Astrocyte (in vitro differentiated cells and primary cell): ENCODE results near the gene MOSMO. TPM values are rescaled to one million over a fixed set of nuclear protein-coding genes. Genes with fewer than 3 reads are reported as not detected.

Source experiments
- DNase-seq: peaks from one replicate; pipeline ENCODE4 v3.0.0-alpha.2; 2010; ENCODE audit warnings: low read depth
- FAIRE-seq: peaks from 2 replicates; lab custom pipeline; 2011; peaks lifted over from hg19 to GRCh38; lab: Jason Lieb, UNC
- H2AFZ ChIP-seq: 2 replicates; pipeline ENCODE4 v1.6.0; 2012; ENCODE audit warnings: low read depth, low read length, inconsistent platforms
- H3K27ac ChIP-seq: 2 replicates; pipeline ENCODE4 v1.5.1; 2011; ENCODE audit warnings: low read depth, low read length, inconsistent platforms
- H3K27me3 ChIP-seq: 2 replicates; pipeline ENCODE4 v1.6.0; 2011; ENCODE audit warnings: low read length, inconsistent platforms; ENCODE audit not compliant: insufficient read depth
- H3K36me3 ChIP-seq: 2 replicates; pipeline ENCODE4 v1.5.1; 2011; ENCODE audit warnings: low read length, inconsistent platforms; ENCODE audit not compliant: insufficient read depth
- H3K4me1 ChIP-seq: 2 replicates; pipeline ENCODE4 v1.5.1; 2011; ENCODE audit warnings: low read length, inconsistent platforms; ENCODE audit not compliant: insufficient read depth
- H3K4me2 ChIP-seq: 2 replicates; pipeline ENCODE4 v1.6.0; 2012; ENCODE audit warnings: low read length, inconsistent platforms
- H3K4me3 ChIP-seq: 2 replicates; pipeline ENCODE4 v1.5.1; 2011; ENCODE audit warnings: low read depth, mild to moderate bottlenecking, low read length, inconsistent platforms; ENCODE audit not compliant: insufficient read depth
- H3K79me2 ChIP-seq: 2 replicates; pipeline ENCODE4 v1.6.0; 2012; ENCODE audit warnings: mild to moderate bottlenecking, low read length, inconsistent platforms; ENCODE audit not compliant: insufficient read depth
- H3K9ac ChIP-seq: 2 replicates; pipeline ENCODE4 v1.6.0; 2012; ENCODE audit warnings: mild to moderate bottlenecking, low read length, inconsistent platforms
- H3K9me3 ChIP-seq: 2 replicates; pipeline ENCODE4 v1.5.1; 2012; ENCODE audit warnings: low read depth, mild to moderate bottlenecking, low read length, inconsistent platforms; ENCODE audit not compliant: insufficient read depth
- H4K20me1 ChIP-seq: 2 replicates; pipeline ENCODE4 v1.6.0; 2012; ENCODE audit warnings: low read length, inconsistent platforms; ENCODE audit not compliant: insufficient read depth
- H3K27ac Mint-ChIP-seq: one replicate; pipeline ENCODE4 v1.8.0; 2021; ENCODE audit warnings: mild to moderate bottlenecking, mixed read lengths; ENCODE audit not compliant: unreplicated experiment
- H3K27me3 Mint-ChIP-seq: one replicate; pipeline ENCODE4 v1.8.0; 2021; ENCODE audit warnings: low read depth, mixed read lengths; ENCODE audit not compliant: unreplicated experiment
- H3K36me3 Mint-ChIP-seq: one replicate; pipeline ENCODE4 v1.8.0; 2021; ENCODE audit warnings: low read depth, mixed read lengths; ENCODE audit not compliant: unreplicated experiment
- H3K4me1 Mint-ChIP-seq: one replicate; pipeline ENCODE4 v1.8.0; 2021; ENCODE audit warnings: low read depth, mixed read lengths; ENCODE audit not compliant: unreplicated experiment
- H3K4me3 Mint-ChIP-seq: one replicate; pipeline ENCODE4 v1.8.0; 2021; ENCODE audit warnings: mild to moderate bottlenecking, moderate library complexity, mixed read lengths; ENCODE audit not compliant: unreplicated experiment
- H3K9me3 Mint-ChIP-seq: one replicate; pipeline ENCODE4 v1.8.0; 2021; ENCODE audit warnings: mild to moderate bottlenecking, mixed read lengths; ENCODE audit not compliant: unreplicated experiment
- EZH2 ChIP-seq: IDR thresholded peaks from 2 replicates; pipeline ENCODE4 v1.6.1; 2012; ENCODE audit warnings: mild to moderate bottlenecking, low read length, inconsistent platforms; ENCODE audit not compliant: insufficient read depth
- total RNA-seq: library from RNA; stranded (reverse); gene quantifications from 2 replicates; pipeline ENCODE4 v1.2.1, GENCODE V29; 2021
- TF ChIP-seq, protein P1 (sequence below): IDR thresholded peaks from 2 replicates; pipeline ENCODE4 v1.5.1; 2011; ENCODE audit warnings: low read depth, mild to moderate bottlenecking, inconsistent platforms, low read length, moderate library complexity; ENCODE audit not compliant: insufficient read depth

Gene MOSMO
- total RNA-seq, 1 donor from 2014 or later, result 11.5 TPM

DNA sequence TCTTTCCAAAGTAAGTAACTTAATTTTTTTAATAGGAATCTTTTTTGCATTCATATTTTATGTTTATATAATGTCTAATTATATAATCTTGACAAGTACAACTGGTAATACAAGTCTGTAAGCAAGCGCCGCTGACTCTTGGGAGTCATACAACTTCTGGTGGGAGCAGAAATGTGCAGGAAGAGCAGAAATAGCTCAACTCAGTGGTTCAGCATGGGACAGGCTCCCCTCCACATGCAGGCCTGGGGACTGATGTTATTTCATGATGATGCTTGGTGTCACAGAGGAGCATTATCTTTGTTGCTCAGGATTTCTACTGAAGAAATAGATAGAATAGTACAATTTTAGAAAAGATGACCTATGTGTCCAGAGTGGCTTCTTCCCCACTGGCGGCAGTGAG, 44.0 kb upstream of the MOSMO start:
- H3K36me3 ChIP-seq, result peaks cover 84% of the 10 kb centered on the region
- H3K27ac Mint-ChIP-seq, result no peak overlapping the region
- H3K4me1 Mint-ChIP-seq, result no peaks in the 10 kb centered on the region
- H3K27me3 ChIP-seq, result no peaks in the 10 kb centered on the region
- H3K9me3 Mint-ChIP-seq, result no peaks in the 10 kb centered on the region
- no peaks in the 10 kb centered on the region for H3K4me1 ChIP-seq
- H3K27me3 Mint-ChIP-seq, result no peaks in the 10 kb centered on the region
- TF ChIP-seq, protein P1, sequence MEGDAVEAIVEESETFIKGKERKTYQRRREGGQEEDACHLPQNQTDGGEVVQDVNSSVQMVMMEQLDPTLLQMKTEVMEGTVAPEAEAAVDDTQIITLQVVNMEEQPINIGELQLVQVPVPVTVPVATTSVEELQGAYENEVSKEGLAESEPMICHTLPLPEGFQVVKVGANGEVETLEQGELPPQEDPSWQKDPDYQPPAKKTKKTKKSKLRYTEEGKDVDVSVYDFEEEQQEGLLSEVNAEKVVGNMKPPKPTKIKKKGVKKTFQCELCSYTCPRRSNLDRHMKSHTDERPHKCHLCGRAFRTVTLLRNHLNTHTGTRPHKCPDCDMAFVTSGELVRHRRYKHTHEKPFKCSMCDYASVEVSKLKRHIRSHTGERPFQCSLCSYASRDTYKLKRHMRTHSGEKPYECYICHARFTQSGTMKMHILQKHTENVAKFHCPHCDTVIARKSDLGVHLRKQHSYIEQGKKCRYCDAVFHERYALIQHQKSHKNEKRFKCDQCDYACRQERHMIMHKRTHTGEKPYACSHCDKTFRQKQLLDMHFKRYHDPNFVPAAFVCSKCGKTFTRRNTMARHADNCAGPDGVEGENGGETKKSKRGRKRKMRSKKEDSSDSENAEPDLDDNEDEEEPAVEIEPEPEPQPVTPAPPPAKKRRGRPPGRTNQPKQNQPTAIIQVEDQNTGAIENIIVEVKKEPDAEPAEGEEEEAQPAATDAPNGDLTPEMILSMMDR, result no peak
- no peak for TF ChIP-seq EZH2
- peaks cover 6% of the 10 kb centered on the region for H4K20me1 ChIP-seq
- H3K79me2 ChIP-seq, result no peaks in the 10 kb centered on the region
- no peak overlapping the region for H3K4me3 ChIP-seq
- H3K4me3 Mint-ChIP-seq, result no peak overlapping the region
- no peak overlapping the region for H2AFZ ChIP-seq
- H3K36me3 Mint-ChIP-seq, result peaks cover 16% of the 10 kb centered on the region
- DNase-seq (no peak), FAIRE-seq (no peak)
- no peaks in the 10 kb centered on the region for H3K9me3 ChIP-seq
- H3K27ac ChIP-seq, result no peak overlapping the region
- H3K4me2 ChIP-seq, result no peak overlapping the region
- no peak overlapping the region for H3K9ac ChIP-seq

DNA sequence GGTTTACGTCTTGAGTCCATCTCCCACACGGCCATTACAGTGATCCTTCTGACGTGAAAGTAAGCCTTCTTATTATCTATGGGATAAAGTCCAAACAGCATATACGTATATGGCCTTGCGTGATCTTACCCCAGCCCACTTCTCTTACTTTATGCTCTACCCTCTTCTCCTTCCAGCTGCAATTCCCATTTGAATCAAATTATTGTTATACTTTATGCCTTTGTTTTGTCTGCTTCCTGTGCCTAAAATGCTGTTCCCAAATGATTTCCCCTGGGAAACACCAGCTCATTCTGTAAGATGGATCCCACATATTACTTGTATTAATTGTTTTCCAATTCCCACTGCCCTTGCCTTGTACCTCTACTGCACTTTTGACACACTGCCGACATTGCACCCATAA, 43.6 kb upstream of the MOSMO start:
- DNase-seq (no peak), FAIRE-seq (no peak)
- no peaks in the 10 kb centered on the region for H3K9me3 ChIP-seq
- H3K36me3 ChIP-seq, result peaks cover 84% of the 10 kb centered on the region
- Mint-ChIP-seq H3K9me3 (no peaks in the 10 kb centered on the region), H3K4me3 (no peak overlapping the region), H3K36me3 (peaks cover 16% of the 10 kb centered on the region), H3K4me1 (no peaks in the 10 kb centered on the region), H3K27ac (no peak overlapping the region), H3K27me3 (no peaks in the 10 kb centered on the region)
- H4K20me1 ChIP-seq, result peaks cover 4% of the 10 kb centered on the region
- TF ChIP-seq EZH2, result no peak
- TF ChIP-seq, protein P1, result no peak
- H3K9ac ChIP-seq, result no peak overlapping the region
- H3K79me2 ChIP-seq, result no peaks in the 10 kb centered on the region
- no peaks in the 10 kb centered on the region for H3K27me3 ChIP-seq
- H3K4me3 ChIP-seq, result no peak overlapping the region
- H3K4me2 ChIP-seq, result no peak overlapping the region
- H2AFZ ChIP-seq, result no peak overlapping the region
- H3K4me1 ChIP-seq, result no peaks in the 10 kb centered on the region
- no peak overlapping the region for H3K27ac ChIP-seq

DNA sequence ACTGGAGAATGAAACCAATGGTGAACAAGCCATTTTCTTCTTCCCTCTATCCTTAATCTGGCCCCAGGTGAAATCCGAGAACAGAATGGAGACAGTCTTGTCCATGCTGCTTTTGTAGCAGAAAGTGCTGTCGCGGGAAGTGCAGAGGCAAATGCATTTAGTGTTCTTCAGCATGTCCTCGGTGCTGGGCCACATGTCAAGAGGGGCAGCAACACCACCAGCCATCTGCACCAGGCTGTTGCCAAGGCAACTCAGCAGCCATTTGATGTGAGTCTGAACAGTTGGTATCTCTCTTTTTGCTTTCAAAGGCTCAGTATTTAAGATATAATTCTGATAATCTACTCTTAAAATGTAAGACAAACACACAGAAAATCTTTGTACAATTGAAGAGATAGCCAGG, 36.1 kb upstream of the MOSMO start:
- no peak overlapping the region for H3K4me2 ChIP-seq
- no peak overlapping the region for H3K27ac ChIP-seq
- no peak overlapping the region for H3K27ac Mint-ChIP-seq
- no peaks in the 10 kb centered on the region for H3K79me2 ChIP-seq
- no peaks in the 10 kb centered on the region for H3K9me3 Mint-ChIP-seq
- H3K4me3 Mint-ChIP-seq, result no peak overlapping the region
- H3K4me3 ChIP-seq, result no peak overlapping the region
- H4K20me1 ChIP-seq, result peaks cover 6% of the 10 kb centered on the region
- H2AFZ ChIP-seq, result no peak overlapping the region
- H3K9ac ChIP-seq, result no peak overlapping the region
- H3K27me3 Mint-ChIP-seq, result no peaks in the 10 kb centered on the region
- no peak for DNase-seq
- no peaks in the 10 kb centered on the region for H3K27me3 ChIP-seq
- FAIRE-seq, result no peak
- TF ChIP-seq EZH2, result no peak
- TF ChIP-seq, protein P1, result no peak
- H3K4me1 ChIP-seq, result no peaks in the 10 kb centered on the region
- H3K4me1 Mint-ChIP-seq, result no peaks in the 10 kb centered on the region
- H3K36me3 Mint-ChIP-seq, result peaks cover 6% of the 10 kb centered on the region
- no peaks in the 10 kb centered on the region for H3K9me3 ChIP-seq
- peaks cover 80% of the 10 kb centered on the region for H3K36me3 ChIP-seq
